ENCODE measurements around the gene GIT1. TPM values are rescaled to one million over a fixed set of nuclear protein-coding genes. Genes with fewer than 3 reads are reported as not detected.

The GIT1 gene
- total and polyA plus RNA-seq, 4 donors, result 2.2 to 11.1 (median 4.9) TPM

DNA sequence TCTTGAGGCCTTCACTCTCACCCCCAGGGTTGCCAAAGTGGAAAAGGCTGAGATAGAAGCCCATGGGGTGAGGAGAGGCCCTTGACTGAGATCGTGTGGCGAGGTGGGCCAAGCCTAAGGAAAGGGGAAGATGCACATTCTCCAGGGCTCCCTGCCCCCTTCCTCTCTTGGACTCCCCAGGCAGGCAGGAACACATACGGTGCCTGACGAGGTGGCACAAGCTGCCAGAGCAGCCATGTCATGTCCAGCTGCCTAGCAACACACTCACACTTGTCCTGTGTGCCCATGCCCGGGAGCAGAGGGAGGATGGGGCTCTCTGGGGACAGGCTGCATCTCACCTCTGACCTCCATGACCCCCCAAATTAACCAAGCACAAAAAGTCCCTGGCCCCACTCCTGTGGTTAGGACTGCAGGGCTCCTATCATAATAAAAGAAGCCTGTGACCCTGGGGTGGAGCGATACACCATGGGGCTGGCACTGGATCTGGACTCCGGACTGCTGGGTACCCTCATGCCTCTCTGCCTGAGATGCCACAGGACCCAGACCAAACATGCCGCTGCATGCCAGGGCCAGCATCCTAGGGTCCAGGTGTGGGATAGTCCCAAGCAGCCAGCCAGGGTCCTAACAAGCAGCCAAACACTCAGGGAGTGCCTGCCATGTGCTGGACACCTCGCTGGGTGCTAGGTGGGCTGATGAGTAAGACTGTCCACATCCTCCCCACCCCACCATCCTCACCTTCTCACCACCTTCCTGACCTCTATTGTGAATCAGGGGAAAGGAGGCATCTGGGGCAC, 2.6 kb downstream of the GIT1 start:
- Histone ChIP-seq H3K27ac (ENCODE audit: low read depth in 1 of 2, low read length in 2 of 2) (no peak overlapping the region), H3K36me3 (ENCODE audit: control insufficient read depth in 4 of 4, insufficient read depth in 3 of 4, low read depth in 1 of 4, low read length in 3 of 4) (peaks cover 0 to 2% (median 0%) of the 10 kb centered on the region in 4 donors), H3K9me3 (ENCODE audit: control insufficient read depth in 4 of 4, low read length in 3 of 4) (no peaks in the 10 kb centered on the region), H3K9ac (ENCODE audit: low read depth in 1 of 2, low read length in 2 of 2) (no peak overlapping the region), H3K4me1 (ENCODE audit: control insufficient read depth in 4 of 4, insufficient read depth in 4 of 4, low read length in 3 of 4) (peaks cover 4 to 41% (median 31%) of the 10 kb centered on the region in 4 donors), H3K27me3 (ENCODE audit: control insufficient read depth in 4 of 4, insufficient read depth in 4 of 4, low read length in 3 of 4) (no peaks in the 10 kb centered on the region), H3K4me3 (ENCODE audit: low read depth in 1 of 3, low read length in 3 of 3) (no peak overlapping the region)
- TF ChIP-seq FOXA2 (IDR thresholded peaks at IDR 0.05), result no peak
- no peak for TF ChIP-seq EGR1 (IDR thresholded peaks at IDR 0.05; ENCODE audit: low read depth in 2 of 2)
- no peak for TF ChIP-seq ZBTB33 (IDR thresholded peaks at IDR 0.05)
- no peak for TF ChIP-seq YY1 (IDR thresholded peaks at IDR 0.05)
- no peak for TF ChIP-seq ATF3 (IDR thresholded peaks at IDR 0.05)
- TF ChIP-seq FOXA1 (IDR thresholded peaks at IDR 0.05), result no peak
- no peak for TF ChIP-seq HNF4A (conservative IDR thresholded peaks at IDR 0.05)
- TF ChIP-seq, protein P1, sequence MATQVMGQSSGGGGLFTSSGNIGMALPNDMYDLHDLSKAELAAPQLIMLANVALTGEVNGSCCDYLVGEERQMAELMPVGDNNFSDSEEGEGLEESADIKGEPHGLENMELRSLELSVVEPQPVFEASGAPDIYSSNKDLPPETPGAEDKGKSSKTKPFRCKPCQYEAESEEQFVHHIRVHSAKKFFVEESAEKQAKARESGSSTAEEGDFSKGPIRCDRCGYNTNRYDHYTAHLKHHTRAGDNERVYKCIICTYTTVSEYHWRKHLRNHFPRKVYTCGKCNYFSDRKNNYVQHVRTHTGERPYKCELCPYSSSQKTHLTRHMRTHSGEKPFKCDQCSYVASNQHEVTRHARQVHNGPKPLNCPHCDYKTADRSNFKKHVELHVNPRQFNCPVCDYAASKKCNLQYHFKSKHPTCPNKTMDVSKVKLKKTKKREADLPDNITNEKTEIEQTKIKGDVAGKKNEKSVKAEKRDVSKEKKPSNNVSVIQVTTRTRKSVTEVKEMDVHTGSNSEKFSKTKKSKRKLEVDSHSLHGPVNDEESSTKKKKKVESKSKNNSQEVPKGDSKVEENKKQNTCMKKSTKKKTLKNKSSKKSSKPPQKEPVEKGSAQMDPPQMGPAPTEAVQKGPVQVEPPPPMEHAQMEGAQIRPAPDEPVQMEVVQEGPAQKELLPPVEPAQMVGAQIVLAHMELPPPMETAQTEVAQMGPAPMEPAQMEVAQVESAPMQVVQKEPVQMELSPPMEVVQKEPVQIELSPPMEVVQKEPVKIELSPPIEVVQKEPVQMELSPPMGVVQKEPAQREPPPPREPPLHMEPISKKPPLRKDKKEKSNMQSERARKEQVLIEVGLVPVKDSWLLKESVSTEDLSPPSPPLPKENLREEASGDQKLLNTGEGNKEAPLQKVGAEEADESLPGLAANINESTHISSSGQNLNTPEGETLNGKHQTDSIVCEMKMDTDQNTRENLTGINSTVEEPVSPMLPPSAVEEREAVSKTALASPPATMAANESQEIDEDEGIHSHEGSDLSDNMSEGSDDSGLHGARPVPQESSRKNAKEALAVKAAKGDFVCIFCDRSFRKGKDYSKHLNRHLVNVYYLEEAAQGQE (IDR thresholded peaks at IDR 0.05), result no peak
- no peak for DNase-seq (ENCODE audit: low spot score)
- 88% methylated on average over 9 of the region's 9 CpGs for WGBS

DNA sequence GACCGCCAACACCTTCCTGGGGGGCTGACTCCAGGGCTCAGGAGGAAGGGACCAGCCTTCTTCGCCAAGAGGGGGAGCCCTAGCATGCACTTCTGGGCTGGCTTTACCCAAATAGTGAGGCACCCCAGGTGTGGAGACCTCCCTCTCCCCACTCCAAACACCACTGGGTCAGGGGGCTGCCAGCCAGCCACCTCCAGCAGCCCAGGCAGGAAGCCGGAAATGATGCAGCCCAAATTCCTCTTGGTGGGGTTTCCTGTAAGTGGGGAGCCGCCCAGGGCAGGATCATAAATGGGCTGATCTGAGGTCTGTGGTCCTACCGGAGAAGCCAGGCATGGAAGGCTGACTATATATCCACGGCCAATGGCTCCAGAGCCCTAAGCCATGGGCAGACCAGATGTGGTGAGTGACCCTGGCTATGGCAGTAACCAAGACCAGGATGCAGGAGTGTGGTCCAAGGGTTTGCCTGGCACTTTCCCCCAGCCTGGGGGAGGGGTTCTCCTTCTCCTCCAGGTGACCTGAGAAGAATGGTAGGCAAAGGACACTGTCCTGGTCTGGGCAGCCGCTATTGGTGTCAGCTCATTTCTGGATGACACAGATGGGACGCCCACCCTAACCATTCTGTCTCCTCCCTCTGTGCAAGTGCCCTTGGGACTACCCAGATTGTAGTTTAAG, 4.2 kb downstream of the GIT1 start:
- Histone ChIP-seq H3K27ac (ENCODE audit: low read depth in 1 of 2, low read length in 2 of 2) (no peak overlapping the region), H3K27me3 (ENCODE audit: control insufficient read depth in 4 of 4, insufficient read depth in 4 of 4, low read length in 3 of 4) (no peaks in the 10 kb centered on the region), H3K4me3 (ENCODE audit: low read depth in 1 of 3, low read length in 3 of 3) (no peak overlapping the region), H3K9ac (ENCODE audit: low read depth in 1 of 2, low read length in 2 of 2) (no peak overlapping the region), H3K36me3 (ENCODE audit: control insufficient read depth in 4 of 4, insufficient read depth in 3 of 4, low read depth in 1 of 4, low read length in 3 of 4) (peaks cover 0 to 4% (median 1%) of the 10 kb centered on the region in 4 donors), H3K4me1 (ENCODE audit: control insufficient read depth in 4 of 4, insufficient read depth in 4 of 4, low read length in 3 of 4) (peaks cover 1 to 25% (median 18%) of the 10 kb centered on the region in 4 donors), H3K9me3 (ENCODE audit: control insufficient read depth in 4 of 4, low read length in 3 of 4) (no peaks in the 10 kb centered on the region)
- 79% methylated on average over 8 of the region's 8 CpGs for WGBS
- DNase-seq (ENCODE audit: low spot score), result no peak
- TF ChIP-seq HNF4G (IDR thresholded peaks at IDR 0.05), result no peak
- TF ChIP-seq SP1 (IDR thresholded peaks at IDR 0.05), result no peak
- TF ChIP-seq YY1 (IDR thresholded peaks at IDR 0.05), result no peak
- no peak for TF ChIP-seq RXRA (IDR thresholded peaks at IDR 0.05)
- no peak for TF ChIP-seq FOXA2 (IDR thresholded peaks at IDR 0.05)
- no peak for TF ChIP-seq NR2F2 (IDR thresholded peaks at IDR 0.05)
- TF ChIP-seq MAX (IDR thresholded peaks at IDR 0.05), result no peak
- TF ChIP-seq RAD21 (IDR thresholded peaks at IDR 0.05), result no peak
- no peak for TF ChIP-seq GABPA (IDR thresholded peaks at IDR 0.05 in 1 of 2, conservative IDR thresholded peaks at IDR 0.05 in 1 of 2)
- no peak for TF ChIP-seq ZBTB33 (IDR thresholded peaks at IDR 0.05)
- no peak for TF ChIP-seq ATF3 (IDR thresholded peaks at IDR 0.05)
- TF ChIP-seq, protein P1 (IDR thresholded peaks at IDR 0.05), result no peak
